ENCODE results near the gene DNASE1.

Gene DNASE1

GRCh38 chr16:3659251-3659650, 4.8 kb downstream of the DNASE1 start:
- DNase-seq (ENCODE audit: extremely low read depth, low read depth) = no peak
- no peak overlapping the region for H3K4me3 ChIP-seq (replicated peaks; ENCODE audit: low read depth, low read length)
- no peak for TF ChIP-seq CTCF (IDR thresholded peaks at IDR 0.05; ENCODE audit: low read depth, low read length, missing control alignments)

DNA sequence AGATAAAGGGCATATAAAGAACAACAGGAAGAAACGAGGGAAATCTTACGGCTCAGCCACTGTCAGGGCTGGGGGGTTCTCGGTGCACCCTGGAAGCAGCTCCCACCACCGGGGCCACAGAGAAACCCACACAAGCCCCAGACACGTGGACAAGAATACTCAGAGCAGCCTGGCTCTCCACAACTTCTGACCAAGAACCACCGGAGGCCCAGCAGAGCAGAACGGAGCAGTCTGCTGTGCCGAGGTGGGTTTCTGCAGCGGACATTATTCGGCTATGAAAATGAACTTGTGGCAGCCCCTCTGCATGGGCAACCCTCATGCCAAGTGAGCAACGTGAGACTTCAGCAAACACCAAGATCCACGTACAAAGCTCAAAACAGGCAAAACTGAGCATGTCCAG, 6.8 kb downstream of the DNASE1 start:
- no peak for DNase-seq (ENCODE audit: extremely low read depth, low read depth)
- no peak overlapping the region for H3K4me3 ChIP-seq (replicated peaks; ENCODE audit: low read depth, low read length)

GRCh38 chr16:3661922-3662321, 7.4 kb downstream of the DNASE1 start:
- H3K4me3 ChIP-seq (replicated peaks; ENCODE audit: low read depth, low read length) = no peak overlapping the region
- no peak for TF ChIP-seq CTCF (IDR thresholded peaks at IDR 0.05; ENCODE audit: low read depth, low read length, missing control alignments)
- DNase-seq (ENCODE audit: extremely low read depth, low read depth) = no peak

More for the DNA sequence above, 6.8 kb downstream of the DNASE1 start:
- no peak for TF ChIP-seq CTCF (IDR thresholded peaks at IDR 0.05; ENCODE audit: low read depth, low read length, missing control alignments)

GRCh38 chr16:3662601-3663000, 8.1 kb downstream of the DNASE1 start:
- no peak for DNase-seq (ENCODE audit: extremely low read depth, low read depth)
- no peak overlapping the region for H3K4me3 ChIP-seq (replicated peaks; ENCODE audit: low read depth, low read length)
- no peak for TF ChIP-seq CTCF (IDR thresholded peaks at IDR 0.05; ENCODE audit: low read depth, low read length, missing control alignments)

GRCh38 chr16:3664187-3664896, 9.9 kb downstream of the DNASE1 start:
- H3K4me3 ChIP-seq (replicated peaks; ENCODE audit: low read depth, low read length) = no peak overlapping the region
- no peak for DNase-seq (ENCODE audit: extremely low read depth, low read depth)
- TF ChIP-seq CTCF (IDR thresholded peaks at IDR 0.05; ENCODE audit: low read depth, low read length, missing control alignments) = no peak

DNA sequence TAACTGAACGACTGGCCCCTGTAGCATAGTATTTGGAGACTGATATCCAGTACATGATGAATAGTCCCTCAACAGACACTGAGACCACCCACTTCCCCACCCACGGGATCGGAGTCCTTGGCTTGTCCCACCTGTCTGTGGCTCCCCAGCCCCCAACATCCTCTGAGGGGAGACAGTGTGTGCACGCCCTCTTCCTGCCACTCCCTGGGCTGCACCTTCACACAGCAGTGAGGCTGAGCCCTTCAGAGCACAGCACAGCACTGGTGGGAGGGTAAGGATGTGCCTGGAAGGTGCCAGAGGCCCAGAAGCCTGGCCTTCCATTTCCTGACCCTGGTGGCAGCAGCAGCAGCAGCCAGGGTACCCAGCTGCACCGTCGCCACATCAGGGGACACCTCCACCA, 11.0 kb downstream of the DNASE1 start:
- no peak for TF ChIP-seq CTCF (IDR thresholded peaks at IDR 0.05; ENCODE audit: low read depth, low read length, missing control alignments)
- H3K4me3 ChIP-seq (replicated peaks; ENCODE audit: low read depth, low read length) = no peak overlapping the region
- DNase-seq (ENCODE audit: extremely low read depth, low read depth) = no peak

- no peak for TF ChIP-seq CTCF (IDR thresholded peaks at IDR 0.05; ENCODE audit: low read depth, low read length, missing control alignments)
- DNase-seq (ENCODE audit: extremely low read depth, low read depth) = no peak
- H3K4me3 ChIP-seq (replicated peaks; ENCODE audit: low read depth, low read length) = no peak overlapping the region
Measured at GRCh38 chr16:3668626-3669025, 14.1 kb downstream of the DNASE1 start.
